Vagina (tissue), 2 donors: ENCODE measurements around the gene MMAA. TPM values are rescaled to one million over a fixed set of nuclear protein-coding genes. Genes with fewer than 3 reads are reported as not detected.
"Not testable (repeated sequence)": the region's sequence is repeated elsewhere in the genome, so short reads cannot be mapped to it uniquely, and the experiment has no call there.

Experiments
- DNase-seq, 2 donors: peaks; one replicate each; pipeline ENCODE4 v3.0.0-alpha.2; 2017; ENCODE audit errors: extremely low spot score in 2 of 2
- H3K27ac ChIP-seq: fragments of 200-600 bp; sonication (generic); one replicate; pipeline ENCODE4 v1.5.1; 2019
- H3K27me3 ChIP-seq: fragments of 200-600 bp; sonication (generic); one replicate; pipeline ENCODE4 v1.5.1; 2019
- H3K36me3 ChIP-seq, 2 donors: fragments of 200-600 bp; sonication (generic); one replicate each; pipeline ENCODE4 v1.5.1; 2017 to 2019
- H3K4me1 ChIP-seq: fragments of 200-600 bp; sonication (generic); one replicate; pipeline ENCODE4 v1.5.1; 2019
- H3K4me3 ChIP-seq, 2 donors: fragments of 200-600 bp; sonication (generic); 1 replicate in 1 of 2; 2 replicates in 1 of 2; pipeline ENCODE4 v1.5.1; 2016 to 2019
- H3K9me3 ChIP-seq: fragments of 200-600 bp; sonication (generic); one replicate; pipeline ENCODE4 v1.5.1; 2019
- CTCF ChIP-seq, 3 experiments: fragments of 450-650 bp in 2 of 3; fragments of 200-600 bp in 1 of 3; sonication (generic) in 1 of 3; IDR thresholded peaks; one replicate each; pipeline ENCODE4 v1.5.1; 2017 to 2019; ENCODE audit warnings: antibody characterized with exemption in 3 of 3, mild to moderate bottlenecking in 2 of 3, moderate library complexity in 2 of 3
- POLR2A ChIP-seq, 2 donors: fragments of 450-650 bp; IDR thresholded peaks; one replicate each; pipeline ENCODE4 v1.6.1; 2017; ENCODE audit warnings: antibody characterized with exemption in 2 of 2, mild to moderate bottlenecking in 2 of 2, moderate library complexity in 2 of 2
- POLR2AphosphoS5 ChIP-seq, 2 donors: sonication (generic); formaldehyde crosslinking; IDR thresholded peaks; one replicate each; pipeline ENCODE4 v1.9.0; 2017; ENCODE audit warnings: antibody characterized with exemption in 2 of 2, mild to moderate bottlenecking in 2 of 2, low read depth in 1 of 2; ENCODE audit not compliant: insufficient read depth in 1 of 2
- intact Hi-C: fragments of 100-400 bp; cut with DNase I; formaldehyde crosslinking; loops from one replicate; pipeline ENCODE4 v1.15.1; 2023
- total RNA-seq: library from RNA; depleted of rRNA; stranded (reverse); fragments of >200 nt; gene quantifications from one replicate; pipeline ENCODE4 v1.2.3, GENCODE V29; 2016

The MMAA gene
- total RNA-seq, 1 donor from 2014 or later, result 3.9 TPM

GRCh38 chr4:145690610-145691009 lies 71.4 kb downstream of the MMAA start:
- Histone ChIP-seq H3K4me3 (no peak overlapping the region), H3K36me3 (no peaks in the 10 kb centered on the region), H3K27ac (no peak overlapping the region), H3K9me3 (no peaks in the 10 kb centered on the region), H3K27me3 (no peaks in the 10 kb centered on the region), H3K4me1 (no peaks in the 10 kb centered on the region)
- DNase-seq, result no peak
- intact Hi-C loops, result no loop called here
- TF ChIP-seq POLR2A (IDR thresholded peaks at IDR 0.05) (no peak), CTCF (IDR thresholded peaks at IDR 0.05) (no peak), POLR2AphosphoS5 (IDR thresholded peaks at IDR 0.05; ENCODE audit: insufficient read depth in 1 of 2, low read depth in 1 of 2) (no peak)

- H3K36me3 ChIP-seq, intact Hi-C loops, H3K4me1 ChIP-seq: not testable (repeated sequence)
Measured at GRCh38 chr4:145691416-145691815, 72.2 kb downstream of the MMAA start.

GRCh38 chr4:145694929-145695328 lies 75.7 kb downstream of the MMAA start:
- H3K9me3 ChIP-seq, result no peaks in the 10 kb centered on the region
- TF ChIP-seq POLR2AphosphoS5 (IDR thresholded peaks at IDR 0.05; ENCODE audit: insufficient read depth in 1 of 2, low read depth in 1 of 2) (no peak), POLR2A (IDR thresholded peaks at IDR 0.05) (no peak), CTCF (IDR thresholded peaks at IDR 0.05) (no peak)
- H3K4me1 ChIP-seq, result no peaks in the 10 kb centered on the region
- no peak for DNase-seq
- no peaks in the 10 kb centered on the region for H3K36me3 ChIP-seq
- H3K27ac ChIP-seq, result no peak overlapping the region
- intact Hi-C loops, result no loop called here
- H3K27me3 ChIP-seq, result no peaks in the 10 kb centered on the region
- no peak overlapping the region for H3K4me3 ChIP-seq

More at GRCh38 chr4:145691416-145691815, 72.2 kb downstream of the MMAA start:
- not testable (repeated sequence) for H3K9me3 ChIP-seq, H3K4me3 ChIP-seq, H3K27me3 ChIP-seq, DNase-seq, H3K27ac ChIP-seq

DNA sequence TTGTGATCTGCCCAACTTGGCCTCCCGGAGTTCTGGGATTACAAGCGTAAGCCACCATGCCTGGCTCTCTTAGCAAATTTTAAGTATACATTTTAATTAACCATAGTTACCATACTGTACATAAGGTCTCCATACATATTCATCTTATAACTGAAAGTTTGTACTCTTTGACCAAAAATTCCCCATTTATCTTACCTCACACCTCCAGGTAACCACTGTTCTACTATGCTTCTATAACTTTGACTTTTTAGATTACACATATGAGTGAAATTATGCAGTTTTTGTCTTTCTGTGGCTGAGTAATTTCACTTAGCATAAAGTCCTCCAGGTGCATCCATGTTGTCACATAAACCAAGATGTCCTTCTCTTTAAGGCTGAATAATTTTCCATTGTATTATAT lies 78.1 kb downstream of the MMAA start:
- no peak for DNase-seq
- no peak for TF ChIP-seq CTCF (IDR thresholded peaks at IDR 0.05)
- Histone ChIP-seq H3K4me1 (no peaks in the 10 kb centered on the region), H3K9me3 (no peaks in the 10 kb centered on the region), H3K36me3 (no peaks in the 10 kb centered on the region), H3K27ac (no peak overlapping the region), H3K4me3 (no peak overlapping the region), H3K27me3 (no peaks in the 10 kb centered on the region)
- intact Hi-C loops, result no loop called here

- no peaks in the 10 kb centered on the region for H3K4me1 ChIP-seq
- no peak for TF ChIP-seq CTCF (IDR thresholded peaks at IDR 0.05)
- TF ChIP-seq POLR2A (IDR thresholded peaks at IDR 0.05), result no peak
- TF ChIP-seq POLR2AphosphoS5 (IDR thresholded peaks at IDR 0.05; ENCODE audit: insufficient read depth in 1 of 2, low read depth in 1 of 2), result no peak
- H3K9me3 ChIP-seq, result no peaks in the 10 kb centered on the region
- H3K4me3 ChIP-seq, result no peak overlapping the region
- intact Hi-C loops, result no loop called here
- DNase-seq, result no peak
- H3K27ac ChIP-seq, result no peak overlapping the region
- no peaks in the 10 kb centered on the region for H3K27me3 ChIP-seq
- no peaks in the 10 kb centered on the region for H3K36me3 ChIP-seq
Measured at GRCh38 chr4:145698507-145698906, 79.3 kb downstream of the MMAA start.
